Measurements from ENCODE around the gene FA2H.

DNA sequence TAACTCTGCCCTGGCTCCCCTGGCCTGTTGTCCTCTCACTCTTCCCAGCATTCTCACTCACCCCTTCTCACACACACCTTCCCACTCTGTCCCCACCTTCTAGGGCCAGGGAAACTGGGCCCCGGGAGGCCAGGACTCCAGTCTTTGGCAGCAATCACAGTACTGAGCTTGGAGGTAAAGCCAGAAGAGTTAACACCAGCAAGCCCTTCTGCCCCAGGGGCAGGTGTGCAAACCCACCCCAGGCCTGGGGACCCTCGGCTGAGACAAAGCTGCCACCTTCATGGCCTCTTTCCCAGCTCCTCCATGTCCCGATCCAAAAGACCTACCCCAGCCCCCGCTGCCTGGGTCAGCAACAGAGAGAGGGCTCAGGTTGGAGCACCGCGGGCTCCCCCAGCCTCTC is 37.1 kb downstream of the FA2H start:
- TF ChIP-seq, protein P1, sequence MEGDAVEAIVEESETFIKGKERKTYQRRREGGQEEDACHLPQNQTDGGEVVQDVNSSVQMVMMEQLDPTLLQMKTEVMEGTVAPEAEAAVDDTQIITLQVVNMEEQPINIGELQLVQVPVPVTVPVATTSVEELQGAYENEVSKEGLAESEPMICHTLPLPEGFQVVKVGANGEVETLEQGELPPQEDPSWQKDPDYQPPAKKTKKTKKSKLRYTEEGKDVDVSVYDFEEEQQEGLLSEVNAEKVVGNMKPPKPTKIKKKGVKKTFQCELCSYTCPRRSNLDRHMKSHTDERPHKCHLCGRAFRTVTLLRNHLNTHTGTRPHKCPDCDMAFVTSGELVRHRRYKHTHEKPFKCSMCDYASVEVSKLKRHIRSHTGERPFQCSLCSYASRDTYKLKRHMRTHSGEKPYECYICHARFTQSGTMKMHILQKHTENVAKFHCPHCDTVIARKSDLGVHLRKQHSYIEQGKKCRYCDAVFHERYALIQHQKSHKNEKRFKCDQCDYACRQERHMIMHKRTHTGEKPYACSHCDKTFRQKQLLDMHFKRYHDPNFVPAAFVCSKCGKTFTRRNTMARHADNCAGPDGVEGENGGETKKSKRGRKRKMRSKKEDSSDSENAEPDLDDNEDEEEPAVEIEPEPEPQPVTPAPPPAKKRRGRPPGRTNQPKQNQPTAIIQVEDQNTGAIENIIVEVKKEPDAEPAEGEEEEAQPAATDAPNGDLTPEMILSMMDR (IDR thresholded peaks at IDR 0.05; ENCODE audit: insufficient read depth, low read length, poor library complexity, severe bottlenecking) = no peak
- no peak for TF ChIP-seq EZH2phosphoT487 (conservative IDR thresholded peaks at IDR 0.05; ENCODE audit: low read length)
